GM23248 (cell line): Measurements from ENCODE around the gene SLC51B.

Experiments used
- EZH2 ChIP-seq: fragments of 200-600 bp; sonication (generic); IDR thresholded peaks from 2 replicates; pipeline ENCODE4 v1.6.1; 2018; ENCODE audit warnings: antibody characterized with exemption, mild to moderate bottlenecking; ENCODE audit not compliant: insufficient read depth, poor library complexity, severe bottlenecking
- EZH2phosphoT487 ChIP-seq: fragments of 200-600 bp; sonication (generic); IDR thresholded peaks from 2 replicates; pipeline ENCODE4 v1.6.1; 2018; ENCODE audit warnings: antibody characterized with exemption, moderate library complexity, mild to moderate bottlenecking, low read depth; ENCODE audit not compliant: insufficient read depth

DNA sequence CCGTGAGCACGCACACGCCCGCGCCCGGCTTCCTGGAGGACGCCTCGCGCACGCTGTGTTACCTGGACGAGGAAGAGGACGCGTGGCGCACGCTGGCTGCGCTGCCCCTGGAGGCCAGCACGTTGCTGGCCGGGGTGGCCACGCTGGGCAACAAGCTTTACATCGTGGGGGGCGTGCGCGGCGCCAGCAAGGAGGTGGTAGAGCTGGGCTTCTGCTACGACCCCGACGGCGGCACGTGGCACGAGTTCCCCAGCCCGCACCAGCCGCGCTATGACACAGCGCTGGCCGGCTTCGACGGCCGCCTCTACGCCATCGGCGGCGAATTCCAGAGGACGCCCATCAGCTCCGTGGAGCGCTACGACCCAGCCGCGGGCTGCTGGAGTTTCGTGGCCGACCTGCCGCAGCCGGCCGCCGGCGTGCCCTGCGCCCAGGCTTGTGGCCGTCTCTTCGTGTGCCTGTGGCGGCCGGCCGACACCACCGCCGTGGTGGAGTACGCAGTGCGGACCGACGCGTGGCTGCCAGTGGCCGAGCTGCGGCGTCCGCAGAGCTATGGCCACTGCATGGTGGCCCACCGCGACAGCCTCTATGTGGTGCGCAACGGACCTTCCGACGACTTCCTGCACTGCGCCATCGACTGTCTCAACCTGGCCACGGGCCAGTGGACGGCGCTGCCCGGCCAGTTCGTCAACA lies 32.2 kb downstream of the SLC51B start:
- TF ChIP-seq EZH2 (no peak), EZH2phosphoT487 (no peak)
